H1 (cell line): Measurements from ENCODE around the gene TENT5A. TPM values are rescaled to one million over a fixed set of nuclear protein-coding genes. Genes with fewer than 3 reads are reported as not detected.

Experiments used
- CTCF ChIA-PET: fragments of 300-600 bp; sonication (Branson Sonifier 250); formaldehyde crosslinking; loops from one replicate; lab custom pipeline; 2021; ENCODE audit not compliant: partially characterized antibody; lab: Charles Lee
- POLR2A ChIA-PET: fragments of 300-600 bp; sonication (Branson Sonifier 250); formaldehyde crosslinking; loops from one replicate; lab custom pipeline; 2021; ENCODE audit warnings: inconsistent platforms; ENCODE audit not compliant: partially characterized antibody; lab: Charles Lee
- DNase-seq, 2 experiments: peaks; one replicate each; pipeline versions ENCODE4 v3.0.0 to v3.0.0-alpha.2; 2010 to 2022; ENCODE audit warnings: low spot score in 2 of 2, low read depth in 1 of 2, mixed read lengths in 1 of 2
- FAIRE-seq: peaks from 2 replicates; lab custom pipeline; 2011; peaks lifted over from hg19 to GRCh38; lab: Jason Lieb, UNC
- H2AFZ ChIP-seq: 2 replicates; pipeline ENCODE4 v1.8.1; 2012; ENCODE audit warnings: low read length, inconsistent platforms
- H2AK5ac ChIP-seq: 2 replicates; pipeline ENCODE4 v1.6.1; 2013; ENCODE audit warnings: low read depth, low read length
- H2BK120ac ChIP-seq: replicated peaks from 2 replicates; pipeline ENCODE3; 2013; ENCODE audit warnings: low read depth, low read length, inconsistent platforms
- H2BK12ac ChIP-seq: 2 replicates; pipeline ENCODE4 v1.6.1; 2013; ENCODE audit warnings: low read depth, low read length
- H2BK15ac ChIP-seq: 2 replicates; pipeline ENCODE4 v1.6.1; 2013; ENCODE audit warnings: low read length
- H2BK20ac ChIP-seq: 2 replicates; pipeline ENCODE4 v1.6.1; 2013; ENCODE audit warnings: low read length
- H2BK5ac ChIP-seq: 2 replicates; pipeline ENCODE4 v1.6.1; 2013; ENCODE audit warnings: low read depth, low read length
- H3K14ac ChIP-seq: 2 replicates; pipeline ENCODE4 v1.6.1; 2013; ENCODE audit warnings: inconsistent platforms; ENCODE audit not compliant: insufficient read length
- H3K18ac ChIP-seq: 2 replicates; pipeline ENCODE4 v1.6.1; 2013; ENCODE audit warnings: low read length; ENCODE audit errors: extremely low read depth
- H3K23ac ChIP-seq: 2 replicates; pipeline ENCODE4 v1.6.1; 2013; ENCODE audit warnings: inconsistent platforms; ENCODE audit not compliant: insufficient read length
- H3K23me2 ChIP-seq: 2 replicates; pipeline ENCODE4 v1.6.1; 2013; ENCODE audit warnings: low read depth, low read length
- H3K27ac ChIP-seq: 2 replicates; pipeline ENCODE4 v1.6.1; 2011; ENCODE audit warnings: low read depth, low read length, inconsistent platforms
- H3K27me3 ChIP-seq, 4 experiments: replicated peaks in 1 of 4; 1 replicate in 1 of 4; 2 replicates in 3 of 4; pipeline versions ENCODE4 v1.6.1 to v1.8.1; 2011 to 2013; ENCODE audit warnings: low read length in 3 of 4, mild to moderate bottlenecking in 3 of 4, inconsistent platforms in 2 of 4, mixed read lengths in 2 of 4, moderate library complexity in 1 of 4; ENCODE audit not compliant: control insufficient read depth in 3 of 4, insufficient read depth in 3 of 4; ENCODE audit errors: extremely low read depth in 1 of 4
- H3K36me3 ChIP-seq, 4 experiments: 2 replicates each; pipeline versions ENCODE4 v1.6.1 to v1.8.1; 2011 to 2013; ENCODE audit warnings: mild to moderate bottlenecking in 4 of 4, low read length in 3 of 4, moderate library complexity in 2 of 4, control low read depth in 1 of 4, inconsistent platforms in 1 of 4; ENCODE audit not compliant: insufficient read depth in 4 of 4, control insufficient read depth in 2 of 4
- H3K4ac ChIP-seq: replicated peaks from 2 replicates; pipeline ENCODE3; 2013; ENCODE audit warnings: low read length, low read depth, mixed read lengths, inconsistent platforms; ENCODE audit not compliant: insufficient read length
- H3K4me1 ChIP-seq, 4 experiments: replicated peaks in 1 of 4; 1 replicate in 1 of 4; 2 replicates in 3 of 4; pipeline versions ENCODE4 v1.6.1 to v1.8.1; 2011 to 2013; ENCODE audit warnings: low read length in 3 of 4, inconsistent platforms in 2 of 4, mixed read lengths in 1 of 4; ENCODE audit not compliant: insufficient read depth in 4 of 4, control insufficient read depth in 3 of 4
- H3K4me2 ChIP-seq, 2 experiments: 2 replicates each; pipeline versions ENCODE4 v1.6.1 to v1.8.1; 2011 to 2013; ENCODE audit warnings: low read depth in 2 of 2, low read length in 2 of 2, control low read depth in 1 of 2, inconsistent platforms in 1 of 2, mild to moderate bottlenecking in 1 of 2; ENCODE audit not compliant: insufficient read depth in 1 of 2
- H3K4me3 ChIP-seq, 4 experiments: fragments of 200-600, 300-600 bp in 1 of 4; sonication (generic), shearing (Covaris generic), sonication (Bioruptor Twin) in 1 of 4; 2 replicates each; pipeline versions ENCODE4 v1.5.1 to v1.8.1; 2011 to 2016; ENCODE audit warnings: low read length in 4 of 4, low read depth in 3 of 4, control low read depth in 2 of 4, inconsistent platforms in 2 of 4, mild to moderate bottlenecking in 2 of 4, mixed read lengths in 1 of 4, moderate library complexity in 1 of 4; ENCODE audit not compliant: insufficient read depth in 2 of 4; ENCODE audit errors: extremely low read depth in 1 of 4
- H3K56ac ChIP-seq: replicated peaks from 2 replicates; pipeline ENCODE3; 2013; ENCODE audit warnings: low read depth, mild to moderate bottlenecking, mixed read lengths, low read length, inconsistent platforms; ENCODE audit not compliant: insufficient read length
- H3K79me1 ChIP-seq: 2 replicates; pipeline ENCODE4 v1.6.1; 2013; ENCODE audit warnings: low read depth, low read length, control low read depth
- H3K79me2 ChIP-seq, 2 experiments: 2 replicates each; pipeline versions ENCODE4 v1.6.1 to v1.8.1; 2012 to 2013; ENCODE audit warnings: low read length in 2 of 2, mild to moderate bottlenecking in 2 of 2, inconsistent platforms in 1 of 2; ENCODE audit not compliant: insufficient read depth in 2 of 2, control insufficient read depth in 1 of 2
- H3K9ac ChIP-seq, 4 experiments: replicated peaks in 1 of 4; 1 replicate in 1 of 4; 2 replicates in 3 of 4; pipeline versions ENCODE4 v1.6.1 to v1.8.1; 2011 to 2013; ENCODE audit warnings: low read depth in 3 of 4, low read length in 3 of 4, control low read depth in 2 of 4, mild to moderate bottlenecking in 2 of 4, moderate library complexity in 2 of 4, inconsistent platforms in 1 of 4; ENCODE audit errors: extremely low read depth in 1 of 4
- H3K9me3 ChIP-seq, 2 experiments: 2 replicates each; pipeline versions ENCODE4 v1.6.1 to v1.8.1; 2012 to 2013; ENCODE audit warnings: mild to moderate bottlenecking in 2 of 2, moderate library complexity in 2 of 2, control low read depth in 1 of 2, inconsistent platforms in 1 of 2, low read depth in 1 of 2, low read length in 1 of 2, mixed read lengths in 1 of 2; ENCODE audit not compliant: insufficient read depth in 2 of 2
- H4K20me1 ChIP-seq, 2 experiments: replicated peaks in 1 of 2; 2 replicates each; pipeline versions ENCODE3 to v1.8.1; 2011 to 2013; ENCODE audit warnings: inconsistent platforms in 2 of 2, low read length in 2 of 2, mild to moderate bottlenecking in 1 of 2; ENCODE audit not compliant: insufficient read depth in 2 of 2, control insufficient read depth in 1 of 2
- H4K5ac ChIP-seq: 2 replicates; pipeline ENCODE4 v1.6.1; 2013; ENCODE audit warnings: low read length, low read depth, mixed read lengths, inconsistent platforms; ENCODE audit not compliant: insufficient read length
- H4K8ac ChIP-seq: 2 replicates; pipeline ENCODE4 v1.8.0; 2013; ENCODE audit warnings: mild to moderate bottlenecking, moderate library complexity, low read length, inconsistent platforms; ENCODE audit not compliant: insufficient read depth; ENCODE audit errors: extremely low read depth
- H4K91ac ChIP-seq: replicated peaks from 2 replicates; pipeline ENCODE3; 2013; ENCODE audit warnings: low read length, mixed read lengths, inconsistent platforms; ENCODE audit not compliant: insufficient read length
- CBX5 ChIP-seq: fragments of 300-800, 300-1000 bp; sonication (generic); IDR thresholded peaks from 2 replicates; pipeline ENCODE4 v1.7.1; 2016; ENCODE audit warnings: antibody characterized with exemption, low read length, low read depth
- CEBPB ChIP-seq: IDR thresholded peaks from 2 replicates; pipeline ENCODE4 v1.6.1; 2012; ENCODE audit warnings: low read depth, low read length
- CHD1 ChIP-seq: IDR thresholded peaks from 2 replicates; pipeline ENCODE4 v1.6.1; 2012; ENCODE audit warnings: low read depth, low read length, improper control_type of control experiment
- CTBP2 ChIP-seq: IDR thresholded peaks from 2 replicates; pipeline ENCODE4 v1.7.0; 2011; ENCODE audit warnings: borderline replicate concordance, mild to moderate bottlenecking, moderate library complexity, mixed read lengths, low read length; ENCODE audit not compliant: insufficient read depth, insufficient read length
- EGR1 ChIP-seq: IDR thresholded peaks from 2 replicates; pipeline ENCODE4 v1.6.1; 2011; ENCODE audit warnings: low read depth, low read length, borderline replicate concordance
- KDM1A ChIP-seq: fragments of 200-600, 300-600 bp; sonication (generic); IDR thresholded peaks from 2 replicates; pipeline ENCODE4 v1.7.1; 2016; ENCODE audit warnings: mild to moderate bottlenecking, low read length, borderline replicate concordance
- MAFK ChIP-seq: IDR thresholded peaks from 2 replicates; pipeline ENCODE4 v1.6.1; 2012; ENCODE audit warnings: low read depth, mild to moderate bottlenecking, improper control_type of control experiment, low read length
- PHF8 ChIP-seq: fragments of 200-600 bp; sonication (generic); conservative IDR thresholded peaks from 2 replicates; pipeline ENCODE4 v1.7.1; 2012; ENCODE audit warnings: low read depth, mild to moderate bottlenecking, inconsistent platforms, low read length, moderate library complexity
- POU5F1 ChIP-seq: IDR thresholded peaks from 2 replicates; pipeline ENCODE4 v1.6.1; 2011; ENCODE audit warnings: low read depth, mild to moderate bottlenecking, low read length, moderate library complexity
- RNF2 ChIP-seq: fragments of 200-900, 300-1000 bp; sonication (generic); IDR thresholded peaks from 2 replicates; pipeline ENCODE4 v1.7.1; 2016; ENCODE audit warnings: borderline replicate concordance, low read depth, mild to moderate bottlenecking, antibody characterized with exemption, low read length; ENCODE audit not compliant: poor library complexity, severe bottlenecking; ENCODE audit errors: missing control alignments
- SIX5 ChIP-seq: IDR thresholded peaks from 2 replicates; pipeline ENCODE4 v1.6.1; 2011; ENCODE audit warnings: mild to moderate bottlenecking, low read depth, low read length
- SP1 ChIP-seq: IDR thresholded peaks from 2 replicates; pipeline ENCODE4 v1.6.1; 2011; ENCODE audit warnings: low read depth, low read length
- SRF ChIP-seq: IDR thresholded peaks from 2 replicates; pipeline ENCODE4 v1.6.1; 2011; ENCODE audit warnings: mild to moderate bottlenecking, low read depth, low read length, moderate library complexity
- TEAD4 ChIP-seq: IDR thresholded peaks from 2 replicates; pipeline ENCODE4 v1.6.1; 2012; ENCODE audit warnings: low read depth, low read length, inconsistent platforms, mixed read lengths
- WGBS, 2 experiments: shearing (Covaris generic) in 1 of 2; methylation state at CpG; one replicate each; pipeline versions ENCODE4 v1.1.6 to v1.1.7; 2013 to 2015; ENCODE audit warnings: low lambda C conversion rate in 2 of 2, mixed read lengths in 2 of 2, inconsistent platforms in 1 of 2, low coverage in 1 of 2, missing lambda C conversion rate in 1 of 2; ENCODE audit not compliant: insufficient replicate concordance in 2 of 2, insufficient coverage in 1 of 2, insufficient read length in 1 of 2; ENCODE audit errors: extremely low coverage in 1 of 2, missing lambda C conversion rate in 1 of 2; 5-methylcytosine and 5-hydroxymethylcytosine counted together
- polyA plus RNA-seq, 7 experiments: library from polyadenylated mRNA; depleted of rRNA in 3 of 7; stranded (reverse) in 5 of 7; unstranded in 2 of 7; fragments of >200 nt in 5 of 7; fragments of 200-250 nt in 2 of 7; gene quantifications; 1 replicate in 5 of 7; 2 replicates in 1 of 7; 4 replicates in 1 of 7; pipeline versions ENCODE4 v1.2.1 to v1.2.3, GENCODE V29; 2011 to 2013; ENCODE audit warnings: missing spikeins in 2 of 7, mixed read lengths in 2 of 7
- total RNA-seq: library from RNA; stranded (reverse); fragmentation: NEBNext Ultra II Directional; extraction: Animal tissue kit (Norgen Biotek cat#: 25700); gene quantifications from 2 replicates; pipeline ENCODE4 v1.2.1, GENCODE V29; 2021
- TF ChIP-seq, protein P1 (sequence below): IDR thresholded peaks from 2 replicates; pipeline ENCODE4 v1.6.1; 2011; ENCODE audit warnings: low read length, improper control_type of control experiment

The TENT5A gene
- total and polyA plus RNA-seq, 2 of the 8 experiments (the other 6 are each of a cell fraction or from before 2014, with no cell fraction given), result 0.91 to 2.9 TPM

DNA sequence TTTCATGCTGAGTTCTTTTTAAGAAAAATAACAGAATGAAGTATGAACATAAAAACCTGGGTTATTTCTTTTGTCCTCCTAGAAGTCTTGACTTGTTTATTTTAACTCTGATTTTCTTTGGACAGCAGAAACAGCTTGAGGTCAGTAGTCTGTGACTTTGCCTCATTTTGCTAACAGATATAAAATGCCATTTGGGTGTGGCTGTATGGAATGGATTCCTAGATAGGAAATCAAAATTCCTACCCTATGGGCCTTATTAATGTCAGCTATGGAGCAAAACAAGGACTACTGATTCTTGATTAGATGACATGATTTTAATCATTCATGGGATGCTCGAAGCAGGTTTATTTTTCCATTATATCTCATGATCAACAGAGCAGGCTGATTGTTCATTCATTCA is 46.8 kb upstream of the TENT5A start:
- POLR2A ChIA-PET, result no interaction called here
- H3K14ac ChIP-seq, result no peak overlapping the region
- 89% methylated on average over 1 of the region's 1 CpG; no CpG with 5 or more reads in 1 of the 2 experiments for WGBS, 2 experiments
- no peak overlapping the region for H3K23ac ChIP-seq
- no peak overlapping the region for H4K91ac ChIP-seq
- H2BK5ac ChIP-seq, result no peak overlapping the region
- H3K4me3 ChIP-seq, result no peak overlapping the region
- H4K20me1 ChIP-seq, result no peaks in the 10 kb centered on the region
- no peak overlapping the region for H3K4me2 ChIP-seq
- no peaks in the 10 kb centered on the region for H3K23me2 ChIP-seq
- FAIRE-seq (no peak), DNase-seq (no peak)
- no peaks in the 10 kb centered on the region for H3K9me3 ChIP-seq
- no peak overlapping the region for H2BK120ac ChIP-seq
- H2BK20ac ChIP-seq, result no peak overlapping the region
- H3K4me1 ChIP-seq, result no peaks in the 10 kb centered on the region
- no peak overlapping the region for H3K27ac ChIP-seq
- H3K27me3 ChIP-seq, result no peaks in the 10 kb centered on the region
- no peak overlapping the region for H3K4ac ChIP-seq
- H4K5ac ChIP-seq, result no peak overlapping the region
- no peaks in the 10 kb centered on the region for H3K36me3 ChIP-seq
- H2BK12ac ChIP-seq, result no peak overlapping the region
- H4K8ac ChIP-seq, result no peak overlapping the region
- H2BK15ac ChIP-seq, result no peak overlapping the region
- no peak overlapping the region for H3K56ac ChIP-seq
- H2AFZ ChIP-seq, result no peak overlapping the region
- H3K18ac ChIP-seq, result no peak overlapping the region
- H3K9ac ChIP-seq, result no peak overlapping the region
- no peak overlapping the region for H2AK5ac ChIP-seq
- no peaks in the 10 kb centered on the region for H3K79me2 ChIP-seq
- CTCF ChIA-PET, result no interaction called here
- no peaks in the 10 kb centered on the region for H3K79me1 ChIP-seq
- TF ChIP-seq RNF2, result no peak
- TF ChIP-seq TEAD4, result no peak
- no peak for TF ChIP-seq POU5F1
- TF ChIP-seq SIX5, result no peak
- no peak for TF ChIP-seq CEBPB
- TF ChIP-seq CBX5, result no peak
- no peak for TF ChIP-seq SP1
- no peak for TF ChIP-seq KDM1A
- no peak for TF ChIP-seq MAFK
- TF ChIP-seq, protein P1, sequence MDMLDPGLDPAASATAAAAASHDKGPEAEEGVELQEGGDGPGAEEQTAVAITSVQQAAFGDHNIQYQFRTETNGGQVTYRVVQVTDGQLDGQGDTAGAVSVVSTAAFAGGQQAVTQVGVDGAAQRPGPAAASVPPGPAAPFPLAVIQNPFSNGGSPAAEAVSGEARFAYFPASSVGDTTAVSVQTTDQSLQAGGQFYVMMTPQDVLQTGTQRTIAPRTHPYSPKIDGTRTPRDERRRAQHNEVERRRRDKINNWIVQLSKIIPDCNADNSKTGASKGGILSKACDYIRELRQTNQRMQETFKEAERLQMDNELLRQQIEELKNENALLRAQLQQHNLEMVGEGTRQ, result no peak
- TF ChIP-seq PHF8, result no peak
- TF ChIP-seq EGR1, result no peak
- no peak for TF ChIP-seq CTBP2
- TF ChIP-seq CHD1, result no peak
- TF ChIP-seq SRF, result no peak
